Neuronal stem cell (in vitro differentiated cells): Measurements from ENCODE around the gene ZNF319.

Experiments
- DNase-seq: peaks from one replicate; pipeline ENCODE4 v3.0.0-alpha.2; 2013; ENCODE audit warnings: low spot score
- H2AFZ ChIP-seq: one replicate; pipeline ENCODE4 v1.6.1; 2013; ENCODE audit warnings: mild to moderate bottlenecking, low read length, inconsistent platforms
- H2AK5ac ChIP-seq: 2 replicates; pipeline ENCODE4 v1.6.1; 2013; ENCODE audit warnings: low read depth, mild to moderate bottlenecking, inconsistent platforms, low read length, moderate library complexity, mixed read lengths
- H2BK120ac ChIP-seq: 2 replicates; pipeline ENCODE4 v1.6.1; 2013; ENCODE audit warnings: low read depth, mild to moderate bottlenecking, inconsistent platforms, low read length, moderate library complexity, mixed read lengths
- H2BK12ac ChIP-seq: one replicate; pipeline ENCODE4 v1.6.1; 2013; ENCODE audit warnings: low read length, inconsistent platforms
- H2BK15ac ChIP-seq: 2 replicates; pipeline ENCODE4 v1.6.1; 2013; ENCODE audit warnings: mild to moderate bottlenecking, low read length, inconsistent platforms, mixed read lengths
- H2BK5ac ChIP-seq: one replicate; pipeline ENCODE4 v1.6.1; 2013; ENCODE audit warnings: inconsistent platforms, mild to moderate bottlenecking, low read length, moderate library complexity
- H3K14ac ChIP-seq: one replicate; pipeline ENCODE4 v1.6.1; 2013; ENCODE audit warnings: low read length, inconsistent platforms
- H3K18ac ChIP-seq: 2 replicates; pipeline ENCODE4 v1.6.1; 2013; ENCODE audit warnings: low read length, inconsistent platforms
- H3K23ac ChIP-seq: 2 replicates; pipeline ENCODE4 v1.6.1; 2013; ENCODE audit warnings: low read depth, mild to moderate bottlenecking, mixed read lengths, low read length, inconsistent platforms; ENCODE audit not compliant: poor library complexity
- H3K27ac ChIP-seq: replicated peaks from 3 replicates; pipeline ENCODE4 v1.5.1; 2013; ENCODE audit warnings: low read length, inconsistent platforms
- H3K27me3 ChIP-seq, 3 experiments: 2 replicates each; pipeline ENCODE4 v1.6.1; 2013; ENCODE audit warnings: low read length in 3 of 3, mild to moderate bottlenecking in 2 of 3, inconsistent platforms in 1 of 3, low read depth in 1 of 3, mixed read lengths in 1 of 3, moderate library complexity in 1 of 3; ENCODE audit not compliant: control insufficient read depth in 3 of 3, insufficient read depth in 3 of 3
- H3K36me3 ChIP-seq, 2 donors: replicated peaks in 1 of 2; 2 replicates each; pipeline ENCODE4 v1.6.1; 2013; ENCODE audit warnings: low read length in 2 of 2; ENCODE audit not compliant: control insufficient read depth in 2 of 2, insufficient read depth in 2 of 2
- H3K4ac ChIP-seq: 2 replicates; pipeline ENCODE4 v1.6.1; 2013; ENCODE audit warnings: inconsistent platforms, mild to moderate bottlenecking, low read length, moderate library complexity
- H3K4me1 ChIP-seq, 2 donors: 1 replicate in 1 of 2; 2 replicates in 1 of 2; pipeline ENCODE4 v1.6.1; 2013; ENCODE audit warnings: low read length in 2 of 2, low read depth in 1 of 2; ENCODE audit not compliant: control insufficient read depth in 2 of 2, insufficient read depth in 1 of 2
- H3K4me2 ChIP-seq: one replicate; pipeline ENCODE4 v1.6.1; 2013; ENCODE audit warnings: mild to moderate bottlenecking, low read length, inconsistent platforms; ENCODE audit not compliant: insufficient read depth, poor library complexity, severe bottlenecking
- H3K4me3 ChIP-seq, 2 donors: 2 replicates each; pipeline ENCODE4 v1.5.1; 2013; ENCODE audit warnings: low read length in 2 of 2, mild to moderate bottlenecking in 2 of 2, inconsistent platforms in 1 of 2, moderate library complexity in 1 of 2
- H3K79me1 ChIP-seq: one replicate; pipeline ENCODE4 v1.6.1; 2013; ENCODE audit warnings: low read depth, mild to moderate bottlenecking, inconsistent platforms, low read length, moderate library complexity
- H3K9ac ChIP-seq: one replicate; pipeline ENCODE4 v1.6.1; 2013; ENCODE audit warnings: mild to moderate bottlenecking, low read depth, low read length, inconsistent platforms; ENCODE audit not compliant: poor library complexity
- H3K9me3 ChIP-seq, 2 donors: replicated peaks in 1 of 2; 2 replicates each; pipeline versions ENCODE3 to v1.6.1; 2013; ENCODE audit warnings: low read length in 2 of 2, mild to moderate bottlenecking in 2 of 2, inconsistent platforms in 1 of 2, low read depth in 1 of 2, mixed read lengths in 1 of 2, moderate library complexity in 1 of 2; ENCODE audit not compliant: control insufficient read depth in 2 of 2, insufficient read depth in 1 of 2
- H4K8ac ChIP-seq: one replicate; pipeline ENCODE4 v1.6.1; 2013; ENCODE audit warnings: low read depth, mild to moderate bottlenecking, inconsistent platforms, low read length, moderate library complexity
- H4K91ac ChIP-seq: one replicate; pipeline ENCODE4 v1.6.1; 2013; ENCODE audit warnings: low read length, low read depth, mild to moderate bottlenecking, inconsistent platforms; ENCODE audit not compliant: poor library complexity
- WGBS, 2 donors: extraction: QIAGEN DNeasy Blood & Tissue Kit; methylation state at CpG; one replicate each; pipeline ENCODE4 v1.1.7; 2013; ENCODE audit warnings: missing lambda C conversion rate in 2 of 2, mixed read lengths in 1 of 2; ENCODE audit not compliant: insufficient read length in 2 of 2, insufficient replicate concordance in 1 of 2; ENCODE audit errors: extremely low coverage in 2 of 2; 5-methylcytosine and 5-hydroxymethylcytosine counted together

ZNF319 gene

DNA sequence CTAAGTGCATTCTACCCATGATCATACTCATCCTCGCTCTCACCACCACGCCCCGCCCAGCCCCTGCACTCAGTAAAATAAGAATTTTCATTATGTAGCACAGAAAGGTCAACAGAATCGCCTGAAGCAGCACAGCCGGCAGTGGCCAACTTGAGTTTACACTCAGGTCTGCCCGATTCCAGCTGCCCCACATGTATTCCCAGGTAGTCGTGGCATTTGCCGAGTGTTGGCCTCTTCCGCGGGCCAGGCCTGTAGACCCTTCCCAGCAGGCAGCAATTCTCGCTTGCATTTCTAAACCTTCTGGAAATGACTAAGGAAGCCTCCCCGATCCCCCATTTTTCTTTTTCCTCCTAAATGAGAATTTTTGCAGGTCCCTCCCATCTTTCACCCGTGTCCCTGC lies 30.2 kb downstream of the ZNF319 start:
- no peak overlapping the region for H3K4me2 ChIP-seq
- H2BK120ac ChIP-seq = no peak overlapping the region
- H3K27me3 ChIP-seq = peaks cover 0 to 20% (median 0%) of the 10 kb centered on the region in 3 experiments
- no peaks in the 10 kb centered on the region for H3K9me3 ChIP-seq
- H3K27ac ChIP-seq = no peak overlapping the region
- H3K23ac ChIP-seq = no peak overlapping the region
- H2BK15ac ChIP-seq = peak overlapping the region; percentile 65
- no peak overlapping the region for H4K8ac ChIP-seq
- H3K79me1 ChIP-seq = no peaks in the 10 kb centered on the region
- no peak overlapping the region for H4K91ac ChIP-seq
- H3K9ac ChIP-seq = no peak overlapping the region
- DNase-seq = no peak
- H3K4me1 ChIP-seq = peaks cover 0 to 10% of the 10 kb centered on the region in 2 donors
- H3K14ac ChIP-seq = no peak overlapping the region
- H2BK5ac ChIP-seq = no peak overlapping the region
- H2AFZ ChIP-seq = no peak overlapping the region
- peak overlapping the region; percentile 64 for H3K18ac ChIP-seq
- H2AK5ac ChIP-seq = peak overlapping the region; percentile 61
- no peaks in the 10 kb centered on the region for H3K36me3 ChIP-seq
- H3K4me3 ChIP-seq = no peak overlapping the region
- whole genome bisulfite sequencing, 2 donors = no CpG with 5 or more reads among the region's 13 CpGs
- no peak overlapping the region for H3K4ac ChIP-seq
- peak overlapping the region; percentile 70 for H2BK12ac ChIP-seq

GRCh38 chr16:57969451-57970123 lies 30.9 kb downstream of the ZNF319 start:
- H3K4me2 ChIP-seq = no peak overlapping the region
- H2BK5ac ChIP-seq = no peak overlapping the region
- H3K9me3 ChIP-seq = no peaks in the 10 kb centered on the region
- H3K4me1 ChIP-seq = peaks cover 0 to 10% of the 10 kb centered on the region in 2 donors
- no peak overlapping the region for H4K8ac ChIP-seq
- no CpG with 5 or more reads among the region's 10 CpGs for WGBS, 2 donors
- H3K4me3 ChIP-seq = no peak overlapping the region
- H3K27me3 ChIP-seq = peaks cover 0 to 20% (median 0%) of the 10 kb centered on the region in 3 experiments
- peak overlapping the region; percentile 14 for H2BK15ac ChIP-seq
- H2BK120ac ChIP-seq = no peak overlapping the region
- H4K91ac ChIP-seq = peak overlapping the region; percentile 96
- no peak overlapping the region for H3K4ac ChIP-seq
- H3K79me1 ChIP-seq = no peaks in the 10 kb centered on the region
- H3K36me3 ChIP-seq = no peaks in the 10 kb centered on the region
- H2AK5ac ChIP-seq = peak overlapping the region; percentile 41
- H3K14ac ChIP-seq = no peak overlapping the region
- H3K9ac ChIP-seq = no peak overlapping the region
- no peak overlapping the region for H2BK12ac ChIP-seq
- no peak for DNase-seq
- H3K18ac ChIP-seq = peak overlapping the region; percentile 87
- no peak overlapping the region for H3K23ac ChIP-seq
- H2AFZ ChIP-seq = no peak overlapping the region
- no peak overlapping the region for H3K27ac ChIP-seq

- H3K4ac ChIP-seq = no peak overlapping the region
- H3K27me3 ChIP-seq = peaks cover 0 to 15% (median 0%) of the 10 kb centered on the region in 3 experiments
Measured at GRCh38 chr16:57967916-57968315, 32.6 kb downstream of the ZNF319 start.

DNA sequence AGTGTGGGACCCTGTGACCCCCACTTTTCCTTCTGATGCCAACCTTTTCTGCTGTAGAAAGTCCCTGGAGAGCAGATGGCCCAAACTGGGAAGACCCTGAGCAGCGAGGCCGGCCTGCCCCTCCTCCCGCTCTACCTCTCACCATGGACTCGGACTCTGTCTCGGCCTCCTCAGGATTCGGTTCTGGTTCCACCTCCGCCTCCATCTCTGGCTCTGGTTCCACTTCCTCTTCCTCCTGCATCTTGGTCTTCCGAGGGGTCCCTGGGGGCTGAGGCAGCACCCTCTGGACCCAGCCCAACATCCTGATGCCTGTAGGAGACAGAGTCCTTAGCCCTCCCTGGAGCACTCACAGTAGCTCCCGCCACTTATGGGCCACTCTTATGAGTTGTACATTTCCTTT lies 33.5 kb downstream of the ZNF319 start:
- Histone ChIP-seq H3K36me3 (no peaks in the 10 kb centered on the region), H4K8ac (no peak overlapping the region), H3K27ac (no peak overlapping the region), H3K4me2 (no peak overlapping the region), H3K79me1 (no peaks in the 10 kb centered on the region), H2BK5ac (no peak overlapping the region), H3K4me1 (peaks cover 0 to 10% of the 10 kb centered on the region in 2 donors), H4K91ac (no peak overlapping the region), H3K27me3 (peaks cover 0 to 16% (median 0%) of the 10 kb centered on the region in 3 experiments), H2BK12ac (no peak overlapping the region), H2AFZ (no peak overlapping the region), H3K9me3 (no peaks in the 10 kb centered on the region), H3K18ac (peak overlapping the region; percentile 75), H3K14ac (no peak overlapping the region), H3K4ac (no peak overlapping the region), H3K9ac (no peak overlapping the region), H2BK15ac (no peak overlapping the region), H3K4me3 (no peak overlapping the region), H3K23ac (no peak overlapping the region), H2AK5ac (peak overlapping the region; percentile 33), H2BK120ac (no peak overlapping the region)
- no peak for DNase-seq
- no CpG with 5 or more reads among the region's 9 CpGs for WGBS, 2 donors

More at GRCh38 chr16:57967916-57968315, 32.6 kb downstream of the ZNF319 start:
- Histone ChIP-seq H2BK12ac (no peak overlapping the region), H3K9ac (no peak overlapping the region), H3K4me2 (no peak overlapping the region), H3K79me1 (no peaks in the 10 kb centered on the region), H3K36me3 (no peaks in the 10 kb centered on the region), H3K9me3 (no peaks in the 10 kb centered on the region), H2AFZ (no peak overlapping the region), H3K27ac (no peak overlapping the region), H2AK5ac (no peak overlapping the region), H3K18ac (no peak overlapping the region), H3K23ac (no peak overlapping the region), H3K4me3 (no peak overlapping the region), H2BK5ac (no peak overlapping the region), H3K4me1 (peaks cover 0 to 10% of the 10 kb centered on the region in 2 donors), H4K91ac (no peak overlapping the region), H4K8ac (no peak overlapping the region), H2BK15ac (no peak overlapping the region), H3K14ac (no peak overlapping the region), H2BK120ac (no peak overlapping the region)
- no peak for DNase-seq
